Heart right ventricle (tissue), 16 donors: ENCODE data around the gene LEKR1. TPM values are rescaled to one million over a fixed set of nuclear protein-coding genes. Genes with fewer than 3 reads are reported as not detected.

Source experiments
- ATAC-seq, 8 donors: fragments of 200-7000 bp; cut with Tn5 transposase; one replicate each; pipeline ENCODE4 v1.9.1; 2020; ENCODE audit warnings: mild to moderate bottlenecking in 8 of 8, moderate library complexity in 8 of 8, moderate number of reproducible peaks in 1 of 8
- DNase-seq, 2 donors: peaks; one replicate each; pipeline ENCODE4 v3.0.0-alpha.2; 2020
- H3K27ac ChIP-seq, 10 donors: fragments of 200-600 bp; sonication (generic) in 2 of 10; one replicate each; pipeline versions ENCODE4 v1.5.0 to v1.8.0; 2020 to 2022; ENCODE audit warnings: mild to moderate bottlenecking in 3 of 10
- H3K27me3 ChIP-seq, 7 donors: fragments of 200-600 bp; one replicate each; pipeline ENCODE4 v1.8.0; 2021 to 2022; ENCODE audit warnings: mild to moderate bottlenecking in 2 of 7
- H3K36me3 ChIP-seq, 9 donors: fragments of 200-600 bp; sonication (generic) in 1 of 9; one replicate each; pipeline versions ENCODE4 v1.5.0 to v1.8.0; 2020 to 2022; ENCODE audit warnings: mild to moderate bottlenecking in 2 of 9
- H3K4me1 ChIP-seq, 9 donors: fragments of 200-600 bp; sonication (generic) in 1 of 9; one replicate each; pipeline versions ENCODE4 v1.5.0 to v1.8.0; 2020 to 2022; ENCODE audit warnings: mild to moderate bottlenecking in 4 of 9
- H3K4me3 ChIP-seq, 10 donors: fragments of 200-600 bp; sonication (generic) in 2 of 10; one replicate each; pipeline versions ENCODE4 v1.5.0 to v1.8.0; 2020 to 2022; ENCODE audit warnings: mild to moderate bottlenecking in 7 of 10, moderate library complexity in 2 of 10
- H3K9me3 ChIP-seq, 11 donors: fragments of 200-600 bp in 10 of 11; sonication (generic) in 2 of 11; one replicate each; pipeline versions ENCODE4 v1.5.0 to v1.8.0; 2013 to 2022; ENCODE audit warnings: mild to moderate bottlenecking in 2 of 11, control low read depth in 1 of 11, moderate library complexity in 1 of 11
- WGBS, 2 donors: extraction: QIAGEN DNeasy Blood & Tissue Kit; methylation state at CpG; one replicate each; pipeline ENCODE4 v1.1.7; 2013; ENCODE audit warnings: inconsistent platforms in 1 of 2; 5-methylcytosine and 5-hydroxymethylcytosine counted together
- intact Hi-C, 10 donors: fragments of 100-400 bp; cut with DNase I; formaldehyde crosslinking; loops; one replicate each; pipeline versions ENCODE4 v1.11.1 to v1.14.2; 2022
- polyA plus RNA-seq, 2 donors: library from polyadenylated mRNA; stranded (reverse); fragments of 200-250 nt; gene quantifications; one replicate each; pipeline ENCODE4 v1.2.3, GENCODE V29; 2013
- total RNA-seq, 10 donors: library from RNA; stranded (reverse); fragmentation: NEBNext Ultra II Directional in 3 of 10; extraction: Animal tissue kit (Norgen Biotek cat#: 25700) in 3 of 10; gene quantifications; one replicate each; pipeline versions ENCODE4 v1.2.1 to v1.2.4, GENCODE V29; 2021 to 2023
- TF ChIP-seq, protein P1 (sequence below), 9 donors: fragments of 200-600 bp; sonication (generic) in 2 of 9; IDR thresholded peaks; one replicate each; pipeline versions ENCODE4 v1.5.0 to v1.8.0; 2021 to 2022; ENCODE audit warnings: antibody characterized with exemption in 9 of 9, mild to moderate bottlenecking in 5 of 9, moderate library complexity in 1 of 9
- donor health status: Arrhythmogenic right ventricular cardiomyopathy.
- donor health status: ischemic (EF 13 %, LVEDD 7.1; RV severe dilation, severe dysfunction).
- donor health status: healthy with polysubstance abuse.
- donor health status: DM: no; HTN: yes; CAD: no.
- donor health status: DM: no; HTN: no; CAD: no.
- donor health status: ischemic (EF 25% LVEDD 6.9; RV normal size, moderate dysfunction).
- donor health status: ischemic (EF 25% LVEDD 5.7; RV mildly dilated, moderate dysfunction).
- donor health status: healthy.
- donor health status: DM: yes; HTN: yes; CAD: no.
- donor health status: Ischemic cardiomyopathy.
- donor health status: ischemic (EF 35%, LVEDD 5.7; RV mildly dilated, moderate dysfunction).
- donor health status: nonischemic (EF 11% LVEDD 7.7; RV severe dilation, severe dysfunction).
- donor health status: DM: yes; HTN: yes; CAD: no.
- donor health status: PGD.
- donor health status: ischemic (EF 29% LVEDD 5.4; RV normal size, mild dysfunction).
- donor health status: nonischemic (EF 23%, LVEDD 6.1; RV moderate dilation, normal function).

Gene LEKR1
- total and polyA plus RNA-seq, 12 donors, result 0.17 to 3.0 (median 0.81) TPM

DNA sequence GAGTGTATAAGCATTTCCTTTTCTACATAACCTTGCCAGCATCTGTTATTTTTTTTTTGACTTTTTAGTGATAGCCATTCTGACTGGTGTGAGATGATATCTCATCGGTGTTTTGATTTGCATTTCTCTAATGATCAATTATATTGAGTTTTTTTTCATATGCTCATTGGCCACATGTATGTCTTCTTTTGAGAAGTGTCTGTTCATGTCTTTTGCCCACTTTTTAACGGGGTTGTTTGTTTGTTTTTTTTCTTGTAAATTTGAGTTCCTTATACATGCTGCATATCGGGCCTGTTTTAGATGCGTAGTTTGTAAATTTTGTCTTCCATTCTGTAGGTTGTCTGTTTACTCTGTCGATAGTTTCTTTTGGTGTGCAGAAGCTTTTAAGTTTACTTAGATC is 89.2 kb downstream of the LEKR1 start:
- peaks cover 0 to 9% (median 0%) of the 10 kb centered on the region in 11 donors for H3K9me3 ChIP-seq

DNA sequence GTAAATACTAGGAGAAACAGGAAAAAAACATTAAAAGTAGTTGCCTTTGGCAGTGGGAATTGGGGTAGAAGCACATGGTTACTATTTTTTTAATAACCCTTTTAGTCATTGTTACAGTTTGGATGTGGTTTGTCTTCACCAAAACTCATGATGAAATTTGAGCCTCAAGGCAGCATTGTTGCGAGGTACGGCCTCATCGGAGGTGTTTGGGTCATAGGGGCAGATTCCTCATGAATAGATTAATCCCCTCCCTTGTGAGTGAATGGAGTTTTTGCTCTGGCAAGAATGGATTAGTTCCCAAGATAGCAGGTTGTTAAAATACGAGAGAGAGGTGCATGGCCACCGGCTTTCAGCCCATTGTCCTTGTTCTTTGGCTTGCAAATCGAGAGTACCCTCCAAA is 92.6 kb downstream of the LEKR1 start:
- Histone ChIP-seq H3K4me1 (no peaks in the 10 kb centered on the region), H3K9me3 (peaks cover 0 to 16% (median 0%) of the 10 kb centered on the region in 11 donors), H3K27me3 (no peaks in the 10 kb centered on the region), H3K4me3 (no peak overlapping the region), H3K36me3 (no peaks in the 10 kb centered on the region), H3K27ac (no peak overlapping the region)
- TF ChIP-seq, protein P1, sequence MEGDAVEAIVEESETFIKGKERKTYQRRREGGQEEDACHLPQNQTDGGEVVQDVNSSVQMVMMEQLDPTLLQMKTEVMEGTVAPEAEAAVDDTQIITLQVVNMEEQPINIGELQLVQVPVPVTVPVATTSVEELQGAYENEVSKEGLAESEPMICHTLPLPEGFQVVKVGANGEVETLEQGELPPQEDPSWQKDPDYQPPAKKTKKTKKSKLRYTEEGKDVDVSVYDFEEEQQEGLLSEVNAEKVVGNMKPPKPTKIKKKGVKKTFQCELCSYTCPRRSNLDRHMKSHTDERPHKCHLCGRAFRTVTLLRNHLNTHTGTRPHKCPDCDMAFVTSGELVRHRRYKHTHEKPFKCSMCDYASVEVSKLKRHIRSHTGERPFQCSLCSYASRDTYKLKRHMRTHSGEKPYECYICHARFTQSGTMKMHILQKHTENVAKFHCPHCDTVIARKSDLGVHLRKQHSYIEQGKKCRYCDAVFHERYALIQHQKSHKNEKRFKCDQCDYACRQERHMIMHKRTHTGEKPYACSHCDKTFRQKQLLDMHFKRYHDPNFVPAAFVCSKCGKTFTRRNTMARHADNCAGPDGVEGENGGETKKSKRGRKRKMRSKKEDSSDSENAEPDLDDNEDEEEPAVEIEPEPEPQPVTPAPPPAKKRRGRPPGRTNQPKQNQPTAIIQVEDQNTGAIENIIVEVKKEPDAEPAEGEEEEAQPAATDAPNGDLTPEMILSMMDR (IDR thresholded peaks at IDR 0.05), result no peak
- ATAC-seq (no peak), DNase-seq (no peak)
- 86% methylated on average over 6 of the region's 6 CpGs for WGBS, 2 donors
- intact Hi-C loops, result loop anchor here in 1 of 10 donors (10.0 kb wide), 1 partner anchor 156 kb away; no protein-coding TSS in a partner anchor

More for the DNA sequence above, 89.2 kb downstream of the LEKR1 start:
- Histone ChIP-seq H3K27ac (no peak overlapping the region), H3K4me1 (no peaks in the 10 kb centered on the region), H3K36me3 (no peaks in the 10 kb centered on the region), H3K27me3 (no peaks in the 10 kb centered on the region), H3K4me3 (no peak overlapping the region)
- 92 to 94% methylated on average over 5 of the region's 5 CpGs for WGBS, 2 donors
- ATAC-seq, result no peak
- TF ChIP-seq, protein P1 (IDR thresholded peaks at IDR 0.05), result no peak
- intact Hi-C loops, result loop anchor here in 1 of 10 donors (10.0 kb wide), 1 partner anchor 159 kb away; no protein-coding TSS in a partner anchor
- no peak for DNase-seq

DNA sequence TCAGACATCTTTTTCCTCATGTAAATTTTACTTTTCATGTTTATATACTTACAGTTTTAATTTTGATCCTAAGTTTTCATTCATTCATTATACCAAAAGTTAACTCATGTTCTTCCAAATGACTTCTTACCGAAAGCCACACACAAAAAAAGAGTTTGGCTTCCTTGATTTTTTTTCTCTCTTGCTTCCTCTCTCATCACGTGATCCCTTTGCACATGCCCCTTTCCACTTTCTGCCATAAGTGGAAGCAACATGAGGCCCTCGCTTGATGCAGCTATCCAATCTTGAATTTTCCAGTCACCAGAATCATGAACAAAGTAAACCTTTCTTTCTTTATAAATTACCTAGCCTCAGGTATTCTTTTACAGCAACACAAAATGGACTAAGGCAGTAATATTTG is 93.7 kb downstream of the LEKR1 start:
- no peak overlapping the region for H3K4me3 ChIP-seq
- no peaks in the 10 kb centered on the region for H3K36me3 ChIP-seq
- ATAC-seq, result no peak
- H3K27ac ChIP-seq, result no peak overlapping the region
- H3K27me3 ChIP-seq, result no peaks in the 10 kb centered on the region
- TF ChIP-seq, protein P1 (IDR thresholded peaks at IDR 0.05), result no peak
- no peak for DNase-seq
- H3K9me3 ChIP-seq, result peaks cover 0 to 24% (median 0%) of the 10 kb centered on the region in 11 donors
- no peaks in the 10 kb centered on the region for H3K4me1 ChIP-seq
- intact Hi-C loops, result loop anchor here in 1 of 10 donors (10.0 kb wide), 1 partner anchor 155 kb away; no protein-coding TSS in a partner anchor
- WGBS, 2 donors, result 82 to 88% methylated on average over 3 of the region's 3 CpGs

DNA sequence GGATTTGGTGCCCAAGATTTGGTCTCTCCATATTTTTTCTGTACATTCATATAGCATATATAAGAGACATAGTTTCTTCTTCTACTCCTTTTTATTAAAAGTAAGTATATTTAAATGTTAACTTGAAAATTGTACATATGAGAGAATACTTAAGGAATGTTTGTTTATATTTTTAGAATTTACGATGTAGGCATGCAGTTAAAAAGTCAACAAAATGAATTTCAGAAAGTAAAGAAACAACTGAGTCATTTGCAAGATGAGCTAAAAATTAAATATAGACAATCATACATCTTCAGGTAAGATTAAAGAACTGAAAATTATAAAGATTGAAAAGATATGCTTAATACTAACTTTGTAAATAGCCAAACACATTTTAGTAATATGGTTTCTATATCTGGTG is 94.2 kb downstream of the LEKR1 start:
- ATAC-seq (no peak), DNase-seq (no peak)
- Histone ChIP-seq H3K4me3 (no peak overlapping the region), H3K36me3 (no peaks in the 10 kb centered on the region), H3K9me3 (peaks cover 0 to 21% (median 0%) of the 10 kb centered on the region in 11 donors), H3K4me1 (no peaks in the 10 kb centered on the region), H3K27me3 (no peaks in the 10 kb centered on the region), H3K27ac (no peak overlapping the region)
- TF ChIP-seq, protein P1 (IDR thresholded peaks at IDR 0.05), result no peak
- WGBS, 2 donors, result 89% methylated on average over 1 of the region's 1 CpG
- intact Hi-C loops, result no loop called here
